ENCODE measurements around the gene CD36.
"Not testable (repeated sequence)": the region's sequence is repeated elsewhere in the genome, so short reads cannot be mapped to it uniquely, and the experiment has no call there.

Gene CD36

DNA sequence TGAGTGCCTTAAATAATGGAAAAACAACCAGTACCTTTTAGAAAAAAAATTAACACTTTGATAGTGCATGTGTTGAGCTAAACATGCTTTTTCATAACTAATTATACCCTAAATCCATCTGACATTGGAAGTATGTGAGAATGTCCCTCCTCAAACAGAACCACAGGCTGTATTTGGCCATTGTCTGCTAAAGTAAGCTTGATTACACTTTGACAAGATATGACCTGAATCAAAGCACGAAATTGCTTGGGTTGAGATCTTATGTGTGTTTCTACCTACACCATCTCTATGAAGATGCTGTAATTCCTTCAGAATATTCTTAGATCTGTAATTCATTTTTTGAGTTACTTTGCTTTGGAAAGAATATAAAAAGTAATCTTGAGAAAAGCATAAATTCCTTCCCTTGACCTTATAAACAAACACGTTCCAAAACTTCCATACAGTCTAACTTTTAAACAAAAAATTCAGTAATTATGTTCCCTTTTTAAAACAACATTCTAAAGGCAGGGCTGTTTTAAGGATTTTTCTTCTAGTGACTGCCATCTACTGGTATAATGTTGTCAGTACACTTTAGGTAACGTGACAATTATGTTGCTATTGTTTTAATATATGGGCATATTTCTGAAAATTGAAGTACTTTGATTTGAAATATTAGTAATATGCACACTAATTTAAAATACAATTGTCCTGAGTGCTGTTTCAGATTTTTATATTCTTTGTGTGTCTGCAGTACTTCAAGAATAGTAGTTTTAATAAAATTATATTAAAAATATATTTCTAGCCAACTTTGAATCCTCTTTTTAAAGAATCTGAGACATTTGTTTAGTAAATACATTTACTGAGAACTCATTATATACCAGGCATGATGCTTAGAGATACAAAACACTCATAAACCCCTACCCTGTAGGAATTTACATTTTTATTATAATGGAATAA, 20.9 kb downstream of the CD36 start:
- no peak for DNase-seq

DNA sequence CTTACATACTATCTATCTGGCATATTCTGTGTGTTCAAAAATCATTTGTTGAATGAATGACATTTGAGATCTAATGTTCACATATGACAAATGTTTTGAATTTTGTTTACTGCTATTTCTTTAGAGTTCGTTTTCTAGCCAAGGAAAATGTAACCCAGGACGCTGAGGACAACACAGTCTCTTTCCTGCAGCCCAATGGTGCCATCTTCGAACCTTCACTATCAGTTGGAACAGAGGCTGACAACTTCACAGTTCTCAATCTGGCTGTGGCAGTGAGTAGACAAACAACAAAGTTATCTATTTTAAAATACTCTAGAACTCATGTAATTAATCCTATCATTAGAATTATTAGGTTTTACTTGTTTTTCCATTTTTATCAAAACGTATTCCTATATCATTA, 22.5 kb downstream of the CD36 start:
- no peak for DNase-seq

DNA sequence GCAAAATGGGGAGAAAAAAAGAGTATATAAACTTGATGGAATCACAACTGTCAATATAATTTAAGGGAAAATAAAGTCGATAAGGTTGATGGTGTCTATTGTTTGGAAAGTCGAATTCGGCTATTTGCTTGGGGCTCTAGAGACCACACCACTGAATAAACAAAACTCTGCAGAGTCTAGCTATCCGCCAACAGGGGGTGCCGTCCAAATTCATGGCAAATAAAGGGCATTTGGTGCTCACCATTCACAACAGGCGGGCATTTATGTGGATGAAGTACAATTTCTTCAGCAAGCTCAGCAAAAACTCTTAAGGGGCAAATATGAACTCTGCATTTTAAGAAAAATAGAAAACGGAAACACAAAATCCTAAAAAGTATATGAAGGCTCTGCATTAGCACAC, 23.3 kb downstream of the CD36 start:
- DNase-seq: no peak

DNA sequence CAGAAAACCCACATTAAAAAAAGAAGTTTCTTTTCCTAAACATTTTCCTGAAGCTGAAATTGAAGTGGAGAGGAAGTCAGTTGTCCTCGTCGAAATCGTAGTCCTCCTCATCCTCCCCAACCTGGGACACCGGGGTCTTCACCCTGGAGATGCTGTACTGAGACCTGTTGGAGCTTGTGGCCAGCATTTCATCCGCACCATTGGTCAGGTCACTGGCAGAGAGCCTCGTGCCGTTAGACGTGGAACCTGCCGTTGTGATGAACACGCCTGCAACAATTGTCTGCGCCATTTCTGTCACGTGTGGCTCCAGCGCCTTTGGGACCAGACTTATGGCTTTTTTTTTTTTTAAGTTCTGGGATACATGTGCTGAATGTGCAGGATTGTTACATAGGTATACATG, 23.8 kb downstream of the CD36 start:
- DNase-seq: no peak

DNA sequence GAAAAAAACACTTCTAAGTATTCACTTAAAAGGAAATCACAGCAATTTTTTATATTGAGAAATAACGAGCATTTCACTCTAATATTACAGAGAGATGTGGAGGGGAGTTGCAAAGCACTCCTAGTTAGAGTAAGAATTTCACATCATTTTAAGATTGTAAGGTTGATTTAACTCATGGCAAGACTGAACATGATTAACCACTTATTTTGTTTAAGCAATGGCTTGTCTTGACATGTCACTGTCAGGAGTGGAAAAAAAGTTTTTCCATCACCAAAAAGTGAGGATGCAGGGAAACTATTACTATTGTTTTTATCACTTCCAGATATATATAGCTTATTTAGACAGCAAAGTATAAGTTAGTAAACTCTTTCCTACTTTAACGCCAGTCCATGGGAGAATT, 27.1 kb downstream of the CD36 start:
- DNase-seq: no peak

DNA sequence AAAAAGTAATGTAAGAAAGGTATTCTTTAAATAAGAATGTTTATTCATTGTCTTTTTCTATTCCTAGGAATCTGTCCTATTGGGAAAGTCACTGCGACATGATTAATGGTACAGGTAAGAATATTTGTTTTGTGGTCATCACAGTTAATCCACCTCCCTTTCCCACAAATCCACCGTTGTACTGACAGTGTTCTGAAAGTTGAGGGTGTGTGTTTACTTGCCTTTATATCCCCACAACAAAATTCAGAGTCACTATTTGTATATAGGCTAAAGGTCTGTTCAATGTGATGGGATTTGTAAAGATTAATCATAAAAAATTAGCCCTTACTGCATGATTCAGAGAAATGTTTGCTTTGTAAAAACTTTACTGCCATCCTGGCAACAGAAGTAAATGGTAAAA, 27.9 kb downstream of the CD36 start:
- DNase-seq: no peak

DNA sequence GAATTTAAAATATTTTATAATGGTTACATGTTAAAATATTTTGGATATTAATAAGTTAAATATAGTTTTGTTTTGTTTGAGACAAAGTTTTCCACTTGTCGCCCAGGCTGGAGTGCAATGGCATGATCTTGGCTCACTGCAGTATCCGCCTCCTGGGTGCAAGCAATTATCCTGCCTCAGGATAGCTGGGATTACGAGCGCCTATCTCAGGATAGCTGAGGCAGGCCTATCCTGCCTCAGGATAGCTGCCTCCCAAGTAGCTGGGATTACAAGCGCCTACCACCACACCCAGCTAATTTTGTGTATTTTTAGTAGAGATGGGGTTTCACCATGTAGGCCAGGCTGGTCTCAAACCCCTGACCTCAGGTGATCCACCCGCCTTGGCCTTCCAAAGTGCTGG, 30.9 kb downstream of the CD36 start:
- not testable (repeated sequence) for DNase-seq

DNA sequence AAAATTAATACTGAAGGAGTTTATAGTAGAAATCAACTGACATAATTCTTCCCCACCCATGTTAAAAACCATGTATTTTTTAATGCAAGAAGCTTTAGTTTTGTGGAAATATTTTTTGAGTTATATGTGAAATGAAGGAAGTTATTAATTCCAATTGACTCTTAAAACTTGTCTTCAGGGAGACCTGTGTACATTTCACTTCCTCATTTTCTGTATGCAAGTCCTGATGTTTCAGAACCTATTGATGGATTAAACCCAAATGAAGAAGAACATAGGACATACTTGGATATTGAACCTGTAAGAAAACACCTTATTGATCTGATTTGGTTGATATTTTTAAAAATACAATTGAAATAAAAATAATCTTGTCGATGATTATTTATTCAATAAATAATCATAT, 33.3 kb downstream of the CD36 start:
- no peak for DNase-seq

DNA sequence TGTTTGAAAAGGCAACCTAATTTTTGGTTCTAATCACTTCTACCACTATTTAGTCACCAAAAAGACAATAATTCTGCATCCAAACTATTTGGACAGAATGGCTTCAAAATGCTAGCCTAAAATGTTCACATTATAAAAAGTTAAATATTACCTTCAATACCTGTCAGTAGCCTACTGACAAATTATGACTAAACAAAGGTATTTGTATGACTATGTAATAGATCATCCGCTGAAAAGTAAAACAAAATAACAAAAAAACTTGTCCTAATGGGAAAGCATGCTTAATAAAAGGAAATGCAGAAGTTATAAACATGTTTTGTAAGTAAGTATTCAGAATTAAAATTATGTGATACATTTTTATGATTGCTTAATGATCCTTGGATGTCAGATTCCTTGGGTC, 36.6 kb downstream of the CD36 start:
- no peak for DNase-seq

DNA sequence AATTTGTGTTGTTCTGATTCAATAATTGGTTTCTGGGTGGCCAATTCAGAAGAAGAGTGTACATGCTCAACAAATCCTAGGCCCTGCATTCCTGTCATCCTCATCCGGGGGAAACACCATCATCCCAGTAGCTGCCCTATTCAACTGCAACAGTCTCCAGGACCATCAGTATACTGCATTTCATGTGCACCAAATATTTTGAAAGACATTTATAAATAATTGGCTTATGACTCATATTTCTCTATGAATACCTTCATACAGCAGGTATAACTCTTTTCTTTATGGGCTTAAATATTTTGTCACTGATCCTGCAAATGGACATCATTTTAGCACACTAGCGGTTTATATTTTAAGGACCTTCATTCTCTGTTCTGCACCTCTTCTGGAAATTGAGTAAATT, 38.0 kb downstream of the CD36 start:
- DNase-seq: no peak

DNA sequence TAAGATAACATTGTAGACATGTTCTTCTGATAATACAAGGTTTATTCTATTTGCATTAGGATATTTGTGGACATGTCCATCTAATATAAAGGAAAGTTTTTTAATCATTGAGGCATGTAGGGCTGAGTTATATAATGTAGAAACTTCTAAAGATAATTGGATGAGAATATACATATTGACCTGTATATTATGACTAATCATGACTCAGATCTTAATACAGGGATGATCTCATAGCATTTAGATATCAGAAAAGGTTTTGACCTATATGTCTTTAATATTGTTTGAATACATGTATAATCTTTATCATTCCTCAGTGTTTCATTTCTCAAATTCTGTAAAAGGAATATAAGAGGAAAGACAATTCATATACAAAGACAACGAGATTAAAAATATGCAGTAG, 39.2 kb downstream of the CD36 start:
- no peak for DNase-seq

DNA sequence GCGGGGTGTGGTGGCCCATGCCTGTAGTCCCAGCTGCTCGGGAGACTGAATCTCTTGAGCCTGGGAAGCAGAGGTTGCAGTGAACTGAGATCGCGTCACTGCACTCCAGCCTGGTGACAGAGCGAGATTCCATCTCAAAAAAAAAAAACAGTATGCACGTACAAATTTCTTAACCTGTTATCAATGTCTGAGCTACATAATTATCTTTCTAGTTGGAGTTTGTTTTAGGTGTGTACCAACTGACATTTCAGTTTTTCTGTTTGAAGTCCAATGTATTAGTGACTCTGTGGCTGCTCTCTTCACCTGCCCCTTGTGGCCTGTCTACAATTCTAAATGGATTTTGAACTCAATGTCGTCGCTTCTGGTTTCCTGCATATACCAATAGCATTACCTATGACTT, 40.3 kb downstream of the CD36 start:
- DNase-seq: no peak

DNA sequence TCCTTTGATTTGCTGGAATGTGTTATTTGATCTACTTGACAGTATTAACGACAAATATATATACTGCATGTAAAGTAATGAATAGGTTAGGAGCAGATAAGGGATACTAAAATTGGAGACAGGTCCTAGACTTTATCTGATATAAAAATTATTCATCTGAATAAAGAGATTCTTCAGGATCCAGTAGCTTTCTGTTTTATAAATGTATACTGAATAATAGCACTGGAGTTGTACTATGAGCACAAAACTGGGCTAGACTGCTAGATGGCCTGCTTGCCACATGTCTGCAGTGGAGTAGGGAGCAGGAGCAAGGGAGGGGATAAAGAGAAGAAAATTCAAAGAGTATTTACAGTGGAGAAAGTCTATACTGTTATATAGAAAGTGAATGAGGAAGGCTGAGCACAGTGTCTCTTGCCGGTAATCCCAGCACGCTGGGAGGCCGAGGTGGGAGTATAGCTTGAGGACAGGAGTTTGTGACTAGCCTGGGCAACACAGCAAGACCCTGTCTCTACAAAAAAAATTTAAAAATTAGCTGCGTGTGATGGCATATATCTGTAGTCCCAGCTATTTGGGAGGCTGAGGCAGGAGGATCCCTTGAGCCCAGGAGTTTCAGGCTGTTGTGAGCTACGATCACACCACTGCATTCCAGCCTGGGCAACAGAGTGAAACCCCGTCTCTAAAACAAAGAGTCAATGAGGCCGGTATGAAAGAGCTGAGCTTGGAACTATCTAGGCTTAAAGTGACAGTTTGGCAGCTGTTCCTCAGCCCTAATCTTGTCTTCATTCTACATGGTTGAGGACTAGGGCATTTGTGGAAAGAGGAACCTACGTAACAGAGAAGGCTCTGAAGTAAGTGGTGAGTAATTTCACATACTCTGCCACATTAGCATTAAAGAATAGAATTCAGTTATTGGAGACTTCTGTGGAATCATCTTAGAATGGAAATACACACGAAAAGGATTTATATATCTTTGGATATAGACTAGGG, 41.8 kb downstream of the CD36 start:
- DNase-seq: no peak

DNA sequence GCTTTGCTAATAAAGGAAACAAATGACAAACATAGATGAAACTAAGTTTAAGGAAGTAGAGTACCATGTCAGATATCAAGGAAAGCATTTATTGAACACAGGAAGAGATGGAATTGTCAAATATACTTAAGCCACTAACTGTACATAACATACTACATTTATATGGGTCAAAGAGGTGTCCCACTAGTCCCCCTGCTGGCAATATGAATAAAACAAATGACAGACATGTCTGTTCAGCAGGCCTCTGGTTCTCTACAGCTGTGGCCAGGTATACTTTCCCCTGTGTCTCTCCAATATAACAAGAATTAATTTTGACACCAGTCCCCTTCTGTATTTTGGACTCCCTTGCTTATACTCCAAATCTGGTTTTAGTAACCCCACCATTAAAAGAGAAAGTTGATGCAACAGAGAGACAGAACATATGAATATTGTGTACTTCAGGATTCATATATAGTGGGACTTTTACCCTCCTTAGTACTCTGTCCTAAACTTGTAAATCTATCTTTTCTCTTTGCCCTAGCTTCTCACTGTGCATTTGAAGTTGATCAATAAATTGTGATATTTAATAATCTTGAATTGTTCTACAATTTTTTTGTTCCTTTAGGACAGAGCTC, 42.9 kb downstream of the CD36 start:
- DNase-seq: no peak

DNA sequence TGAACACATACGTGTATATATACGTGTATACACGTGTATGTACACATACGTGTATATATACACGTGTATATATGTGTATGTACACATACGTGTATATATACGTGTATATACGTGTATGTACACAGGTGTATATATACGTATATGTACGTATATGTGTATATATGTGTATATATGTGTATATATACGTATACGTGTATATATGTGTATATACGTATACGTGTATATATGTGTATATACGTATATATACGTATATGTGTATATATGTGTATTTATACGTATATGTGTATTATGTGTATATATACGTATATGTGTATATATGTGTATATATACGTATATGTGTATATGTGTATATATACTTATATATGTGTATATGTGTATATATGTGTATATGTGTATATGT, 44.3 kb downstream of the CD36 start:
- no peak for DNase-seq

DNA sequence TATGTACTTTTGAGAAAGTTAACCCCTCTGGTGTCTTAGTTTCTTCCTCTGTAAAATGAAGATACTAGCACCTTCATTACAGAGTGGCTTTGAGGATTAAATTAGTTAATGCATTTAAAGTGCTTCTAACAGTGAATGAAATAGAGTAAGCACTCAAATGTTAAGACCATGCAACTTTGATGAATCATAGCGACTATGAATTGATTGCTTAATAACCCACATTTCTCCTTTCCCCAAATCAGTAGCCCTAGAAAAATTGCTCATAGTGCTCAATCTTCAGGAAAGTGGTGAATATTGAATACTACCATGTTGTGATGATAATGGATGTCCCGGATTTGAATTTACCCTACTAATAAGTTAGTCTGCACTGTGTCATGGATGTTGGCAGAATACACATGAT, 48.1 kb downstream of the CD36 start:
- no peak for DNase-seq

DNA sequence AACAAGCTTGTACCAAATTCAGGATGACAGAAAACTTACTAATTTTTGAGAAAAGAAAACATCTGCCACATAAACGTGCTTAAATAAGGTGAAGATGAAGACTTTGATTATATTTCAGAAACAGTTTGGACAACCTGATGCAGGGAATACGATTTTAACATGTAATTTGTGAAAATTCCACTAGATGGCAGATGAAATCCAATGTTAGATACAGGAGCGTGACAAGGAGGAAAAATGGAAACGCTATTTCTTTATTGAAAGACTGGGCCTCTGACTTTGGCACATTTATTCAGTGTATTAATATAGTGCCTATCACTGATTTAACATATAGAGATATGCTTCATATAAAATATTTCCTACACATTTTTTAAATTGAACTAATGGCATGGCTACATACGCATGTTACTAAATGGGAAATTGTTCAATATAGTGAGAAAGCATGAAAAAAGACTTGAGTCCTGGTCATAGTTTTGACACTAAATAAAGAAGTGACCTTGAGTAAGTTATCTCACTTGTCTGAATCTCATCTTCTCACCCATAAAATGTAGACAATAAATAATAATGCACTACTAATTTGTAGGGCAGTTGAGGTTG, 60.7 kb downstream of the CD36 start:
- DNase-seq: no peak

DNA sequence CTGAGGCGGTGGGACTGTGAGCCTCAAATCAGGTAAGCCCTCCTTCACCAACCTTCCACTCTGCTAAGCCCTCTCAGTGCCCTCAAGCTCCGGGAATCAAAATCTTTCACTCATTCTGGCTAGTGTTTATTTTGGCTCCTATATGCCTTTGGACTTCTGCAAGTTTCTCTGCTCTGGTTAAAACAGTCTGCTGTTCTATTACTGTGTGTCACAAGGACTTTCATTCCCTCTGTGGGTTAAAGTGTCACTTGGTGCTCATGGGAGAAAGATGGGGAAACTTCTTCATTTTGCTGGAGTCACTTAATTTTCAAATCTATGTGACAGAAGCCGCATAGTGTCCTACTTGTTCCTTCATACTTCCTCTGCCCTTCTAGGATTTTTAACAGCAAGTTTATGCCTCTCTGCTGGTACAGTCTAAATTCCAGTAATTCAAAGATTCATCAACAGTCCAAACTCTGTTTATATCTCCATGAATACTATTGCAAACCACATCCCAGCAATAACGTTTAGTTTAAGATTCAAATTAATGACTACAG, 61.3 kb downstream of the CD36 start:
- no peak for DNase-seq

DNA sequence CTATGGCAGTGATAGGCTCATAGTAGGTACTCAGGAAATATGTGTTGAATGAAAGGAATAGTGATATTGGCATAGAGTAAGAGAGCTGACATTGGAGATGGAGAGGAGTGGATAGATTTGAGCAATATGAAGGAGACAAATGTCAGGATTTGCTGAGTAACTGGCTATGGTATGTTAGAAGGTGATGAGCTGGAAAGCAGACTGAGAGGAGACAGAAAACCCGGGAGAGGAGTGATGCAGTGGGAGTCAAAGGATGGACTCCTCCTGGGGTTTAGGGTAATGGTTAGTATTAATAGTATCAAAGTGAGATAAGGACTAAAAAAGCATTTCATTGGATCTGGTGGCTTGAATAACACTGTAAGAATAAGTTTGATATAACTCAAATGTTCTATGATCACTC, 64.8 kb downstream of the CD36 start:
- no peak for DNase-seq

DNA sequence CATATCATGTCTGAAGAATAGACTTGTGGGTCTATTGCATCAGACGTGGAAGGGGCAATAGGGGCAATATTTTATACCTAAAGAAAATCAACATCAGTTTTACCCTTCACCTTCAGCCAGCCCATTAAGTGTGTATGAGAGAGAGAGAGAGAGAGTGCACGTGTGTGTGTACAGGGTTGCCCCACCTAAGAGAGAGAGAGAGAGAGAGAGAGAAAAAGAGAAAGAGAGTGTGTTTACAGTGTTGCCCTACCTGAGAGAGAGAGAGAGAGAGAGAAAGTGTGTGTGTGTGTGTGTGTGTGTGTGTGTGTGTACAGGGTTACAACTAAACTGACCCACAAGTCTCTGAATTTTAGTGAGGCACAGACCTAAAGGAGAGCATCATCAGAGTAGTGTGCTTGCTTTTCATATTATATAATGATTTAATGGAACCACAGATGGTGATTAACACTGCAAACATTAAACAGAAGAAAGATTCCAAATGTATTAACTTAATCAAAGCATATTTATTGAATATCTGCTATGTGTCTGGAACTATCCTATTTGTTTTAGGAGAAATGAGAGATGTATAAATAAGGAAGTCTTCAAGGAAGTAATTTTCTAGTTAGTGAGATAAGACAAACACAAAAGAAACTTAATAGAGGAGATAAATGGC, 66.8 kb downstream of the CD36 start:
- no peak for DNase-seq

DNA sequence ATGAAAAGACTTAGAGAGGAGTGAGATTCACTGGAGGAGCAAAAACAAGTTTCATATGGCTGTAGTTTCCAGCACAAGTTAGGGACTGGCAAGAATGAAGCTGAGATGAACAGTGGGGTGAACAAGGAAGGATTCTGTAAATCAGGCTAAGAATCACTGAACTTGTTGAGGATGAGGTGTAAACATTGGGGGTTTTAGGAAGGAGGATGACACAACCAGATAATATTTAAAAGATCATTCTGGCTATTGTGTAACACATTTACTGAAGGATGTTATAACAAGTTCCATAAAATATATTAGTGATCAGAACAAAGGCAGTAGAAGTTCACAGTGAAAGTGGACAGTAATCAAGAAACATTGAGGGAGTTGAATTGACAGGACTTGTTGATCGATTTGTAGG, 68.9 kb downstream of the CD36 start:
- no peak for DNase-seq

DNA sequence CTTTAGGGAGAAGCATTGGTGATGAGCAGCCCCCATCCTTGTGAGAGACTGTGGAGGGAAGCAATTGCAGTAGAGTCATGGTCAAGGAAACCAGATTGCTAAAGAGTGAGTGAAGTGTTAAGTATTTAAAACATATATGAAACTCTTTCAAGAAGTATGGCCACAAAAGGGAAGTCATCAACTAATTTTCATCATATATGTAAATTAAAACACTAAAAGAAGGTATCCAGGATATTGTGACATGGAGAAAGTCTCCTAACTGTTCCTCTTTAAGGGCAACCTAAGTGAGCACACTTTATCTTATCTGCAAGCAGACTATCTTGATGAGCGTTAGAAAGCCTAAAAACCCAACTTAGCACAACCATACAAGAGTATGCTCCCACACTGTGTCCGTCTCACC, 69.7 kb downstream of the CD36 start:
- no peak for DNase-seq
